HepG2 (cell line): ENCODE data around the gene TMEM117. TPM values are rescaled to one million over a fixed set of nuclear protein-coding genes. Genes with fewer than 3 reads are reported as not detected.

Source experiments
- ATAC-seq: fragments of 200-7000 bp; cut with Tn5 transposase; 3 replicates; pipeline ENCODE4 v1.9.1; 2020; ENCODE audit warnings: mild to moderate bottlenecking, moderate library complexity
- BruUV-seq: library from RNA; stranded (reverse); fragments of 400-500 nt; replicated peaks from 2 replicates; lab custom pipeline; 2021; lab: Mats Ljungman, UMichigan
- CTCF ChIA-PET: fragments of 300-600 bp; formaldehyde crosslinking; extraction: SDS; loops from one replicate; lab custom pipeline; 2021; ENCODE audit warnings: low total read pairs, inconsistent platforms, low intra/inter-chr PET ratio; lab: Yijun Ruan, JAX
- POLR2A ChIA-PET: fragments of 350-600 bp; sonication (Branson Sonifier 250); formaldehyde crosslinking; loops from one replicate; lab custom pipeline; 2020; ENCODE audit warnings: antibody characterized with exemption, inconsistent platforms; lab: Yijun Ruan, JAX
- DNase-seq: peaks from one replicate; pipeline ENCODE4 v3.0.0-alpha.2; 2015; ENCODE audit warnings: low spot score
- FAIRE-seq: peaks from 3 replicates; lab custom pipeline; 2011; peaks lifted over from hg19 to GRCh38; lab: Jason Lieb, UNC
- H2AFZ ChIP-seq: one replicate; pipeline ENCODE4 v1.6.1; 2011; ENCODE audit warnings: low read length, inconsistent platforms
- H3K27ac ChIP-seq: fragments of 300-600 bp; 3 replicates; pipeline ENCODE4 v1.8.0; 2011; ENCODE audit warnings: mixed run types, mild to moderate bottlenecking, mixed read lengths, low read length, inconsistent platforms; ENCODE audit not compliant: insufficient read depth; ENCODE audit errors: extremely low read length
- H3K27me3 ChIP-seq, 2 experiments: fragments of 200-600 bp in 1 of 2; 2 replicates in 1 of 2; 3 replicates in 1 of 2; pipeline versions ENCODE4 v1.6.0 to v1.8.0; 2011; ENCODE audit warnings: low read length in 2 of 2, mild to moderate bottlenecking in 2 of 2, moderate library complexity in 2 of 2, inconsistent platforms in 1 of 2; ENCODE audit not compliant: insufficient read depth in 2 of 2, control insufficient read depth in 1 of 2
- H3K36me3 ChIP-seq, 2 experiments: fragments of 200-600 bp in 1 of 2; replicated peaks in 1 of 2; 2 replicates in 1 of 2; 3 replicates in 1 of 2; pipeline versions ENCODE4 v1.5.1 to v1.8.0; 2011; ENCODE audit warnings: low read length in 2 of 2, inconsistent platforms in 1 of 2; ENCODE audit not compliant: insufficient read depth in 2 of 2, control insufficient read depth in 1 of 2
- H3K4me1 ChIP-seq: 2 replicates; pipeline ENCODE4 v1.5.1; 2012; ENCODE audit warnings: low read length, inconsistent platforms; ENCODE audit not compliant: insufficient read depth
- H3K4me2 ChIP-seq: 2 replicates; pipeline ENCODE4 v1.6.0; 2011; ENCODE audit warnings: low read depth, low read length, inconsistent platforms
- H3K4me3 ChIP-seq, 3 experiments: fragments of 200-600 bp in 1 of 3; sonication (generic), shearing (Covaris generic) in 1 of 3; replicated peaks in 1 of 3; 2 replicates each; pipeline ENCODE4 v1.5.1; 2011 to 2016; ENCODE audit warnings: low read length in 3 of 3, inconsistent platforms in 2 of 3, low read depth in 2 of 3, mild to moderate bottlenecking in 2 of 3, control low read depth in 1 of 3, mixed read lengths in 1 of 3; ENCODE audit not compliant: insufficient read depth in 1 of 3
- H3K79me2 ChIP-seq: one replicate; pipeline ENCODE4 v1.6.1; 2011; ENCODE audit warnings: low read length, inconsistent platforms; ENCODE audit not compliant: insufficient read depth
- H3K9ac ChIP-seq: 2 replicates; pipeline ENCODE4 v1.6.0; 2011; ENCODE audit warnings: mild to moderate bottlenecking, low read depth, low read length, inconsistent platforms; ENCODE audit not compliant: insufficient read depth
- H3K9me3 ChIP-seq: 2 replicates; pipeline ENCODE4 v1.5.1; 2012; ENCODE audit warnings: mild to moderate bottlenecking, low read length
- H4K20me1 ChIP-seq: 2 replicates; pipeline ENCODE4 v1.6.0; 2011; ENCODE audit warnings: inconsistent platforms, mild to moderate bottlenecking, low read length, moderate library complexity; ENCODE audit not compliant: insufficient read depth
- CENPX ChIP-seq: sonication (generic); formaldehyde crosslinking; IDR thresholded peaks from 2 replicates; pipeline ENCODE4 v1.9.0; 2021; ENCODE audit warnings: mild to moderate bottlenecking, missing genetic modification reagents, moderate library complexity
- HOXA5 ChIP-seq: sonication (generic); formaldehyde crosslinking; IDR thresholded peaks from 2 replicates; pipeline ENCODE4 v1.4.0; 2020; ENCODE audit warnings: missing genetic modification reagents
- NFYB ChIP-seq: sonication (generic); formaldehyde crosslinking; IDR thresholded peaks from 2 replicates; pipeline ENCODE4 v1.4.0; 2020; ENCODE audit warnings: missing genetic modification reagents
- NRL ChIP-seq: sonication (generic); formaldehyde crosslinking; IDR thresholded peaks from 2 replicates; pipeline ENCODE4 v1.5.0; 2020; ENCODE audit warnings: missing genetic modification reagents, mild to moderate bottlenecking, moderate library complexity, borderline replicate concordance
- REXO4 ChIP-seq: sonication (generic); formaldehyde crosslinking; IDR thresholded peaks from 2 replicates; pipeline ENCODE4 v1.8.0; 2022; ENCODE audit warnings: missing genetic modification reagents, mild to moderate bottlenecking, borderline replicate concordance
- ZKSCAN5 ChIP-seq: sonication (generic); formaldehyde crosslinking; IDR thresholded peaks from 2 replicates; pipeline ENCODE4 v1.5.1; 2020; ENCODE audit warnings: mild to moderate bottlenecking, missing genetic modification reagents
- ZNF180 ChIP-seq: sonication (generic); formaldehyde crosslinking; IDR thresholded peaks from 2 replicates; pipeline ENCODE4 v1.4.0; 2020; ENCODE audit warnings: low read depth, missing genetic modification reagents, borderline replicate concordance
- ZNF232 ChIP-seq: sonication (generic); formaldehyde crosslinking; IDR thresholded peaks from 2 replicates; pipeline ENCODE4 v1.4.0; 2020; ENCODE audit warnings: missing genetic modification reagents, borderline replicate concordance
- ZNF883 ChIP-seq: sonication (generic); formaldehyde crosslinking; IDR thresholded peaks from 2 replicates; pipeline ENCODE4 v1.5.1; 2020; ENCODE audit warnings: mild to moderate bottlenecking, missing genetic modification reagents; ENCODE audit errors: not compliant biosample characterization
- in situ Hi-C: cut with HindIII; loops from 2 replicates; pipeline ENCODE4 v1.10.0; 2017; ENCODE audit warnings: low pct_unique_long_range_greater_than_20kb; ENCODE audit not compliant: extremely low pct_ligation_motif_present
- intact Hi-C: fragments of 100-400 bp; cut with micrococcal nuclease; formaldehyde crosslinking; loops from one replicate; pipeline ENCODE4 v1.10.0; 2022; ENCODE audit not compliant: unreplicated experiment
- polyA plus RNA-seq, 8 experiments: library from polyadenylated mRNA; depleted of rRNA in 3 of 8; stranded (reverse) in 7 of 8; unstranded in 1 of 8; fragments of >200 nt; fragmentation: Illumina TruSeq in 4 of 8; extraction: Trizol in 4 of 8; gene quantifications; 2 replicates each; pipeline versions ENCODE4 v1.2.1 to v1.2.3, GENCODE V29; 2011 to 2016; ENCODE audit warnings: low read depth in 4 of 8, missing spikeins in 1 of 8, mixed read lengths in 1 of 8; ENCODE audit not compliant: insufficient read depth in 1 of 8
- total RNA-seq, 5 experiments: library from RNA; depleted of rRNA; stranded (reverse); fragments of >200 nt; fragmentation: Illumina TruSeq; extraction: Trizol; gene quantifications; 2 replicates each; pipeline ENCODE4 v1.2.3, GENCODE V29; 2016; ENCODE audit warnings: low read depth in 1 of 5
- TF ChIP-seq, protein P1 (sequence below): sonication (generic); formaldehyde crosslinking; IDR thresholded peaks from 2 replicates; pipeline ENCODE4 v1.4.0; 2020; ENCODE audit warnings: missing genetic modification reagents, low read depth, mild to moderate bottlenecking, borderline replicate concordance
- TF ChIP-seq, protein P2 (sequence below): IDR thresholded peaks from 2 replicates; pipeline ENCODE4 v1.6.1; 2016; ENCODE audit warnings: control low read depth
- TF ChIP-seq, protein P3 (sequence below), 2 experiments: sonication (generic) in 1 of 2; formaldehyde crosslinking in 1 of 2; IDR thresholded peaks; 2 replicates each; pipeline versions ENCODE4 v1.4.0 to v1.6.1; 2018 to 2020; ENCODE audit warnings: missing genetic modification reagents in 2 of 2, borderline replicate concordance in 1 of 2, low read depth in 1 of 2, mild to moderate bottlenecking in 1 of 2, missing biosample characterization in 1 of 2
- TF ChIP-seq, protein P4 (sequence below): sonication (generic); formaldehyde crosslinking; IDR thresholded peaks from 2 replicates; pipeline ENCODE4 v1.4.0; 2020; ENCODE audit warnings: mild to moderate bottlenecking, missing genetic modification reagents

The TMEM117 gene
- total and polyA plus RNA-seq, 2 of the 13 experiments (the other 11 are each of a cell fraction or from before 2014, with no cell fraction given): 2.8 to 8.5 TPM

DNA sequence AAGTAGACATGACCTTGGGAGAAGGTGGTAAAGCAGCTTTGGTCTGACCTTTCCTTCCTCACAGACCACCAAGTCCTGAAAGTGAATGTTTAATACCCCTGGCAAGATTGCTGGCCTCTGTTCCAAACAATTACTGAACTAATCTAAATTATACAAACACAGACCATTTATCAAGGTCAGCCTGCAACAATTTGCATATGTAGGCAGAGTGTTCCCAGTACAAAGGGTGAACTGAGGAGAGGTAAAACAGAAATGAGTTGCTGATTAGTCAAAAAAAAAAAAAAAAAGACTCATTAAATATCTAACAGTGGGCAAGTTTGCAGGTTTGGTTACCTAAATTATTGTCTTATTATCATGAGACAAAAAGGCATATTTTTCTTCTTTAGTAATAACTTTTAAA is 506.5 kb downstream of the TMEM117 start:
- ChIA-PET CTCF (no interaction called here), POLR2A (no interaction called here)
- H4K20me1 ChIP-seq: no peaks in the 10 kb centered on the region
- H3K9me3 ChIP-seq: no peaks in the 10 kb centered on the region
- ATAC-seq (no peak), DNase-seq (no peak), FAIRE-seq (no peak)
- no peak overlapping the region for H2AFZ ChIP-seq
- H3K27me3 ChIP-seq: no peaks in the 10 kb centered on the region
- H3K36me3 ChIP-seq: no peaks in the 10 kb centered on the region
- in situ Hi-C loops: no loop called here
- H3K4me2 ChIP-seq: no peak overlapping the region
- H3K9ac ChIP-seq: no peak overlapping the region
- no peak overlapping the region for H3K4me3 ChIP-seq
- intact Hi-C loops: no loop called here
- no peaks in the 10 kb centered on the region for H3K79me2 ChIP-seq
- H3K4me1 ChIP-seq: 0 out of 2 replicates have a peak, but pooled peaks cover 9% of the 10 kb centered on the region
- no peak overlapping the region for H3K27ac ChIP-seq
- no peak for TF ChIP-seq CENPX (CRISPR knock-in tag)
- TF ChIP-seq, protein P1, sequence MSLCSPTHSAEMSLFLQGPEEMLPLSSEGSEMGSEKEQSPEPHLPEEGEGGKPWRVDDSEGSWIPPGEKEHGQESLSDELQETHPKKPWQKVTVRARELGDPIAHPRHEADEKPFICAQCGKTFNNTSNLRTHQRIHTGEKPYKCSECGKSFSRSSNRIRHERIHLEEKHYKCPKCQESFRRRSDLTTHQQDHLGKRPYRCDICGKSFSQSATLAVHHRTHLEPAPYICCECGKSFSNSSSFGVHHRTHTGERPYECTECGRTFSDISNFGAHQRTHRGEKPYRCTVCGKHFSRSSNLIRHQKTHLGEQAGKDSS (CRISPR knock-in tag): no peak
- TF ChIP-seq ZNF232 (CRISPR knock-in tag): no peak
- TF ChIP-seq, protein P2, sequence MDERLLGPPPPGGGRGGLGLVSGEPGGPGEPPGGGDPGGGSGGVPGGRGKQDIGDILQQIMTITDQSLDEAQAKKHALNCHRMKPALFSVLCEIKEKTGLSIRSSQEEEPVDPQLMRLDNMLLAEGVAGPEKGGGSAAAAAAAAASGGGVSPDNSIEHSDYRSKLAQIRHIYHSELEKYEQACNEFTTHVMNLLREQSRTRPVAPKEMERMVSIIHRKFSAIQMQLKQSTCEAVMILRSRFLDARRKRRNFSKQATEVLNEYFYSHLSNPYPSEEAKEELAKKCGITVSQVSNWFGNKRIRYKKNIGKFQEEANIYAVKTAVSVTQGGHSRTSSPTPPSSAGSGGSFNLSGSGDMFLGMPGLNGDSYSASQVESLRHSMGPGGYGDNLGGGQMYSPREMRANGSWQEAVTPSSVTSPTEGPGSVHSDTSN: no peak
- no peak for TF ChIP-seq NFYB
- no TSS peak for BruUV-seq

DNA sequence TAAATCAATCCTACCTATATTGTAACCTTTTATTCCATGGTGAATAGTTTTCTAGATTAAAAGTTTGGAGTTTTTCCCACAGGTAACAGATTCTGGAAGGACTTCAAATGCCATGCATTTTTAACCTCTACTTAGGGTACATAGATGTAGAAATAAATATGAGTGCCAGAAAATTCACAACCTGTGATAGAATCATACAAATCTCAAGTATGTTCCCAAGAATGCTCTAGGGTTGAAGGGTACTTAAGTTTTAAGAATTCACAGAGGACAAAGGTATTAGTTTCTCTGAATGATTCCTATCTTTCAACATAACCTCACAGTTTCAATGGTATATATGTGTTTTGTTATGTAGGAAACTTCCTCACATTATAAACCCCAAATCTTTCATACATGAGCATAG is 511.3 kb downstream of the TMEM117 start:
- CTCF ChIA-PET: no interaction called here
- Histone ChIP-seq H3K4me1 (0 out of 2 replicates have a peak, but pooled peaks cover 9% of the 10 kb centered on the region), H4K20me1 (no peaks in the 10 kb centered on the region), H3K9me3 (no peaks in the 10 kb centered on the region), H3K4me3 (no peak overlapping the region), H3K9ac (no peak overlapping the region), H3K79me2 (no peaks in the 10 kb centered on the region), H3K27ac (no peak overlapping the region), H2AFZ (no peak overlapping the region), H3K36me3 (no peaks in the 10 kb centered on the region), H3K4me2 (no peak overlapping the region), H3K27me3 (no peaks in the 10 kb centered on the region)
- in situ Hi-C loops (no loop called here), intact Hi-C loops (no loop called here)
- DNase-seq (no peak), ATAC-seq (no peak), FAIRE-seq (no peak)
- POLR2A ChIA-PET: no interaction called here
- no TSS peak for BruUV-seq
- TF ChIP-seq NRL (CRISPR knock-in tag) (no peak), ZNF180 (no peak), ZKSCAN5 (CRISPR knock-in tag) (no peak), ZNF883 (CRISPR knock-in tag) (no peak), HOXA5 (no peak), REXO4 (CRISPR knock-in tag) (no peak)
- TF ChIP-seq, protein P3, sequence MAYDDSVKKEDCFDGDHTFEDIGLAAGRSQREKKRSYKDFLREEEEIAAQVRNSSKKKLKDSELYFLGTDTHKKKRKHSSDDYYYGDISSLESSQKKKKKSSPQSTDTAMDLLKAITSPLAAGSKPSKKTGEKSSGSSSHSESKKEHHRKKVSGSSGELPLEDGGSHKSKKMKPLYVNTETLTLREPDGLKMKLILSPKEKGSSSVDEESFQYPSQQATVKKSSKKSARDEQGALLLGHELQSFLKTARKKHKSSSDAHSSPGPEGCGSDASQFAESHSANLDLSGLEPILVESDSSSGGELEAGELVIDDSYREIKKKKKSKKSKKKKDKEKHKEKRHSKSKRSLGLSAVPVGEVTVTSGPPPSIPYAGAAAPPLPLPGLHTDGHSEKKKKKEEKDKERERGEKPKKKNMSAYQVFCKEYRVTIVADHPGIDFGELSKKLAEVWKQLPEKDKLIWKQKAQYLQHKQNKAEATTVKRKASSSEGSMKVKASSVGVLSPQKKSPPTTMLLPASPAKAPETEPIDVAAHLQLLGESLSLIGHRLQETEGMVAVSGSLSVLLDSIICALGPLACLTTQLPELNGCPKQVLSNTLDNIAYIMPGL (CRISPR knock-in tag; IDR thresholded peaks at IDR 0.05; ENCODE audit: borderline replicate concordance in 1 of 2, low read depth in 1 of 2): no peak
- TF ChIP-seq, protein P4, sequence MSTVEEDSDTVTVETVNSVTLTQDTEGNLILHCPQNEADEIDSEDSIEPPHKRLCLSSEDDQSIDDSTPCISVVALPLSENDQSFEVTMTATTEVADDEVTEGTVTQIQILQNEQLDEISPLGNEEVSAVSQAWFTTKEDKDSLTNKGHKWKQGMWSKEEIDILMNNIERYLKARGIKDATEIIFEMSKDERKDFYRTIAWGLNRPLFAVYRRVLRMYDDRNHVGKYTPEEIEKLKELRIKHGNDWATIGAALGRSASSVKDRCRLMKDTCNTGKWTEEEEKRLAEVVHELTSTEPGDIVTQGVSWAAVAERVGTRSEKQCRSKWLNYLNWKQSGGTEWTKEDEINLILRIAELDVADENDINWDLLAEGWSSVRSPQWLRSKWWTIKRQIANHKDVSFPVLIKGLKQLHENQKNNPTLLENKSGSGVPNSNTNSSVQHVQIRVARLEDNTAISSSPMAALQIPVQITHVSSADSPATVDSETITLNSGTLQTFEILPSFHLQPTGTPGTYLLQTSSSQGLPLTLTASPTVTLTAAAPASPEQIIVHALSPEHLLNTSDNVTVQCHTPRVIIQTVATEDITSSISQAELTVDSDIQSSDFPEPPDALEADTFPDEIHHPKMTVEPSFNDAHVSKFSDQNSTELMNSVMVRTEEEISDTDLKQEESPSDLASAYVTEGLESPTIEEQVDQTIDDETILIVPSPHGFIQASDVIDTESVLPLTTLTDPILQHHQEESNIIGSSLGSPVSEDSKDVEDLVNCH (CRISPR knock-in tag): no peak
